IMR-90 (cell line): ENCODE results near the gene DPCD.

Experiments used
- BHLHE40 ChIP-seq: fragments of 150-350 bp; IDR thresholded peaks from 2 replicates; pipeline ENCODE4 v1.6.1; 2016; ENCODE audit warnings: mild to moderate bottlenecking, low read depth, low read length
- CEBPB ChIP-seq: IDR thresholded peaks from 2 replicates; pipeline ENCODE4 v1.6.1; 2012; ENCODE audit warnings: low read depth, low read length, improper control_type of control experiment
- CHD1 ChIP-seq: IDR thresholded peaks from 2 replicates; pipeline ENCODE4 v1.6.1; 2012; ENCODE audit warnings: low read depth, low read length, improper control_type of control experiment
- CTCF ChIP-seq: conservative IDR thresholded peaks from 2 replicates; pipeline ENCODE4 v1.5.1; 2012; ENCODE audit warnings: mild to moderate bottlenecking, low read depth, low read length, improper control_type of control experiment
- ELK1 ChIP-seq: fragments of 150-350 bp; IDR thresholded peaks from 2 replicates; pipeline ENCODE4 v1.6.1; 2016; ENCODE audit warnings: low read depth, mild to moderate bottlenecking, low read length, moderate library complexity, borderline replicate concordance
- MAFK ChIP-seq: IDR thresholded peaks from 2 replicates; pipeline ENCODE4 v1.6.1; 2012; ENCODE audit warnings: low read depth, low read length, improper control_type of control experiment
- MAZ ChIP-seq: IDR thresholded peaks from 2 replicates; pipeline ENCODE4 v1.6.1; 2012; ENCODE audit warnings: low read depth, mild to moderate bottlenecking, low read length, improper control_type of control experiment, moderate library complexity, borderline replicate concordance
- MXI1 ChIP-seq: IDR thresholded peaks from 2 replicates; pipeline ENCODE4 v1.6.1; 2012; ENCODE audit warnings: low read depth, mild to moderate bottlenecking, low read length, moderate library complexity, borderline replicate concordance
- POLR2A ChIP-seq: IDR thresholded peaks from 2 replicates; pipeline ENCODE4 v1.6.1; 2012; ENCODE audit warnings: mild to moderate bottlenecking, low read depth, low read length
- RAD21 ChIP-seq: IDR thresholded peaks from 2 replicates; pipeline ENCODE4 v1.6.1; 2012; ENCODE audit warnings: low read length, improper control_type of control experiment
- RCOR1 ChIP-seq: IDR thresholded peaks from 2 replicates; pipeline ENCODE4 v1.6.1; 2012; ENCODE audit warnings: mild to moderate bottlenecking, low read length, improper control_type of control experiment; ENCODE audit not compliant: insufficient replicate concordance
- RFX5 ChIP-seq: IDR thresholded peaks from 2 replicates; pipeline ENCODE4 v1.8.0; 2012; ENCODE audit warnings: low read depth, mild to moderate bottlenecking, low read length, moderate library complexity
- SMC3 ChIP-seq: fragments of 150-350 bp; IDR thresholded peaks from 2 replicates; pipeline ENCODE4 v1.6.1; 2016; ENCODE audit warnings: low read depth, mild to moderate bottlenecking, antibody characterized with exemption, low read length, moderate library complexity
- USF2 ChIP-seq: fragments of 150-350 bp; IDR thresholded peaks from 2 replicates; pipeline ENCODE4 v1.6.1; 2017; ENCODE audit warnings: mild to moderate bottlenecking, antibody characterized with exemption, low read length, low read depth

DNA sequence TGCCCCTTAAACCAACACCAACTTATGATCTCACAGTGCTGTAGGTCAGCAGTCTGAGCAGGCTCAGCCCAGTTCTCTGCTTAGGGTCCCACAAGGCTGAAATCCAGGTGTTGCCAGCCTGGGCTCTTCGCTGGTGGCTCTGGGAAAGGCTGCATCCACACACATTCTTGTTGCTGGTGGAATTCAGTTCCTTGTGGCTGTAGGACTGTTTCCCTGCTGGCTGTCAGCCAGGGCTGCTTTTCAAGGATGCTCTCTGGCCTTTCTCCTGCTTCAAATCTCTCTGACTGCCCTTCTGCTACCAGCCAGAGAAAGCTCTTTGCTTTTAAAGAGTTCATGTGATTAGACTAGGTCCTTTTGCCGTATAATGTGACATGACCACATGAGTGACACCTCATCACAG, 15.3 kb upstream of the DPCD start:
- TF ChIP-seq CTCF (no peak), USF2 (no peak), MXI1 (no peak), MAZ (no peak), RAD21 (no peak), MAFK (no peak), ELK1 (no peak), CEBPB (no peak), POLR2A (no peak), RCOR1 (no peak), CHD1 (no peak), RFX5 (no peak), BHLHE40 (no peak), SMC3 (no peak)
